RWPE1 (cell line): ENCODE results near the gene VAT1L.

ENCODE experiments used
- CTCF ChIA-PET: fragments of 350-600 bp; sonication (Branson Sonifier 250); formaldehyde crosslinking; extraction: SDS; loops from one replicate; lab custom pipeline; 2021; lab: Yijun Ruan, JAX
- POLR2A ChIA-PET: fragments of 400-600 bp; formaldehyde crosslinking; extraction: SDS; loops from one replicate; lab custom pipeline; 2020; ENCODE audit warnings: antibody characterized with exemption; ENCODE audit not compliant: low non-redundant PET; lab: Yijun Ruan, JAX
- DNase-seq: peaks from one replicate; pipeline ENCODE4 v3.0.0; 2012; ENCODE audit warnings: low spot score
- H3K27ac ChIP-seq: fragments of 450-650 bp; 2 replicates; pipeline ENCODE4 v1.5.1; 2017
- TF ChIP-seq, protein P1 (sequence below): fragments of 450-650 bp; conservative IDR thresholded peaks from 2 replicates; pipeline ENCODE4 v1.5.1; 2017; ENCODE audit warnings: low read depth, mild to moderate bottlenecking

Gene VAT1L

GRCh38 chr16:77749415-77749814, 38.9 kb upstream of the VAT1L start:
- ChIA-PET POLR2A (no interaction called here), CTCF (no interaction called here)
- no peak overlapping the region for H3K27ac ChIP-seq
- DNase-seq: no peak
- TF ChIP-seq, protein P1, sequence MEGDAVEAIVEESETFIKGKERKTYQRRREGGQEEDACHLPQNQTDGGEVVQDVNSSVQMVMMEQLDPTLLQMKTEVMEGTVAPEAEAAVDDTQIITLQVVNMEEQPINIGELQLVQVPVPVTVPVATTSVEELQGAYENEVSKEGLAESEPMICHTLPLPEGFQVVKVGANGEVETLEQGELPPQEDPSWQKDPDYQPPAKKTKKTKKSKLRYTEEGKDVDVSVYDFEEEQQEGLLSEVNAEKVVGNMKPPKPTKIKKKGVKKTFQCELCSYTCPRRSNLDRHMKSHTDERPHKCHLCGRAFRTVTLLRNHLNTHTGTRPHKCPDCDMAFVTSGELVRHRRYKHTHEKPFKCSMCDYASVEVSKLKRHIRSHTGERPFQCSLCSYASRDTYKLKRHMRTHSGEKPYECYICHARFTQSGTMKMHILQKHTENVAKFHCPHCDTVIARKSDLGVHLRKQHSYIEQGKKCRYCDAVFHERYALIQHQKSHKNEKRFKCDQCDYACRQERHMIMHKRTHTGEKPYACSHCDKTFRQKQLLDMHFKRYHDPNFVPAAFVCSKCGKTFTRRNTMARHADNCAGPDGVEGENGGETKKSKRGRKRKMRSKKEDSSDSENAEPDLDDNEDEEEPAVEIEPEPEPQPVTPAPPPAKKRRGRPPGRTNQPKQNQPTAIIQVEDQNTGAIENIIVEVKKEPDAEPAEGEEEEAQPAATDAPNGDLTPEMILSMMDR: no peak

DNA sequence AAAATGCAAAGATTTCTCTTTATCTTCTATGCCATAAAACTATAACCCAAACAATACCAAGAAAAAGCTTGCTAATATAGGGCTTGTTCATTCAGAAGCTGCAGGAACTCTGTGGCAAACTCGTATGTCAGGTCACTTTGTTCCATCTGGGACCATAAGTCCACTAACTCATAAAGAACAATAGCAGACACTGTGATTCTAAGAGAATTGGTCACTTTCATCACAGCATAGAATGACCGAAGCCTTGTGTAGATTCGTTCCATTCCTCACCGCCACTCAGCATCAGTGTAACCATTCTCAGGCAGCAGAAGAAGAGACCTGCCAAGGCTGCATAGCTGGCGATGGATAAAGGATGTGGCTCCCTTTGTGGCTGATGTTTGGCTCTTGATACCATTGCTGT, 30.3 kb upstream of the VAT1L start:
- DNase-seq: no peak
- TF ChIP-seq, protein P1: no peak
- POLR2A ChIA-PET: no interaction called here
- CTCF ChIA-PET: no interaction called here
- no peak overlapping the region for H3K27ac ChIP-seq

GRCh38 chr16:77758508-77758907, 29.9 kb upstream of the VAT1L start:
- POLR2A ChIA-PET: no interaction called here
- H3K27ac ChIP-seq: no peak overlapping the region
- CTCF ChIA-PET: no interaction called here
- TF ChIP-seq, protein P1: no peak
- DNase-seq: no peak

GRCh38 chr16:77759201-77759600, 29.2 kb upstream of the VAT1L start:
- ChIA-PET POLR2A (no interaction called here), CTCF (no interaction called here)
- no peak overlapping the region for H3K27ac ChIP-seq
- DNase-seq: no peak
- TF ChIP-seq, protein P1: no peak

DNA sequence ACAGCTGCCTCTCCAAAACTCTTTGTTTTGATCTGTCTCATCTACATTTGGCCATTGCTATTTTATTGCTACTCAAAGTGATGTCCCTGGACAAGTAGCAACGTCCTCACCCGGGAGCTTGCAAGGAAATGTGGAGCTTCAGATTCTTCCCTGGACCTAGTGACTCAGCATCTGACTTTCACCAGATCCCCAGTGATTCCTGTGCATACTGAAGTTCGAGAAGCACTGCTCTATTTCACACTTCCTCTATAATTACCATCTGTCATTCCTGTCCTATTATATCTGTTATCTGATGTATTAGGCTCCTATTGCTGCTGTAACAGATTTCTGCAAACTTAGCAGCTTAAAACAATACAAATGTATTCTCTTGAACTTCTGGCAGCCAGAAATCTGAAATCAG, 28.5 kb upstream of the VAT1L start:
- TF ChIP-seq, protein P1: no peak
- ChIA-PET CTCF (no interaction called here), POLR2A (no interaction called here)
- no peak for DNase-seq
- H3K27ac ChIP-seq: no peak overlapping the region

DNA sequence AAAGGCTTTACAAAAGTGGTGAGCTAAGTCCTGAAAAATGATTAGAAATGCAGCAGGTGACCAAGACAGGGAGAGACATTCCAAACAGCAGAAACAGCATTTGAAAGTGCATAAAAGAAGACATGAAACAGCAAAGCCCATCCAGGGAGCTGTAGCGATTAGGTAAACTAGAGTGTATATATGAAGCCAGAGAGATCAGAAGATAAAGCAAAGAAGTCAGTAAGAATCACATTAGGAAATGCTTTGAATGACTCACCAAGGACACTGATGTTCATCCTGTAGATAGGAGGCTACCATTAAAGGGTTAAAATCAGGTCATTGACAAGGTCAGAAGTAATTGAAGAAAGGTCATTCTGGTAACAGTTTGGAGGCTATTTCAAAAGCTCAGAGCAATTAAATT, 27.6 kb upstream of the VAT1L start:
- ChIA-PET POLR2A (interaction anchor here (0.6 kb wide), 1 partner anchor 32 kb away, joined by 3 read pairs; no protein-coding TSS in a partner anchor), CTCF (no interaction called here)
- DNase-seq: no peak
- TF ChIP-seq, protein P1: no peak
- no peak overlapping the region for H3K27ac ChIP-seq
